GM12878 (cell line): ENCODE results near the gene FBXL17. TPM values are rescaled to one million over a fixed set of nuclear protein-coding genes. Genes with fewer than 3 reads are reported as not detected.

ENCODE experiments used
- ATAC-seq: fragments of 200-7000 bp; cut with Tn5 transposase; 3 replicates; pipeline ENCODE4 v1.9.1; 2020; ENCODE audit warnings: mild to moderate bottlenecking, moderate library complexity
- BruUV-seq: library from RNA; stranded (reverse); fragments of 400-500 nt; replicated peaks from 2 replicates; lab custom pipeline; 2021; lab: Mats Ljungman, UMichigan
- CTCF ChIA-PET: fragments of 300-600 bp; sonication (Branson Sonifier 250); formaldehyde crosslinking; extraction: SDS; loops from one replicate; lab custom pipeline; 2021; ENCODE audit warnings: inconsistent platforms; lab: Yijun Ruan, JAX
- POLR2A ChIA-PET: fragments of 350-600 bp; formaldehyde crosslinking; extraction: SDS; loops from one replicate; lab custom pipeline; 2021; ENCODE audit warnings: inconsistent platforms; lab: Charles Lee
- RAD21 ChIA-PET: fragments of 300-600 bp; sonication (Branson Sonifier 250); formaldehyde crosslinking; loops from one replicate; lab custom pipeline; 2023; ENCODE audit warnings: antibody characterized with exemption; ENCODE audit not compliant: unreplicated experiment; lab: Charles Lee
- SMC1A ChIA-PET: fragments of 300-600 bp; sonication (Branson Sonifier 250); formaldehyde crosslinking; loops from one replicate; lab custom pipeline; 2023; ENCODE audit not compliant: unreplicated experiment, uncharacterized antibody; lab: Charles Lee
- DNase-seq: peaks from one replicate; pipeline ENCODE4 v3.0.0-alpha.2; 2011; ENCODE audit warnings: low read depth, low spot score
- FAIRE-seq: peaks from 3 replicates; lab custom pipeline; 2011; peaks lifted over from hg19 to GRCh38; lab: Jason Lieb, UNC
- H2AFZ ChIP-seq: 2 replicates; pipeline ENCODE4 v1.6.0; 2011; ENCODE audit warnings: low read depth, low read length, control low read depth; ENCODE audit not compliant: control insufficient read depth
- H3K27ac ChIP-seq: 2 replicates; pipeline ENCODE4 v1.5.1; 2011; ENCODE audit warnings: control low read depth; ENCODE audit not compliant: control insufficient read depth, insufficient read depth
- H3K27me3 ChIP-seq, 2 experiments: replicated peaks in 1 of 2; 2 replicates each; pipeline versions ENCODE4 v1.6.0 to v1.6.1; 2011; ENCODE audit warnings: low read length in 1 of 2; ENCODE audit not compliant: control insufficient read depth in 2 of 2, insufficient read depth in 2 of 2
- H3K36me3 ChIP-seq, 2 experiments: 2 replicates each; pipeline ENCODE4 v1.5.1; 2011; ENCODE audit warnings: low read length in 1 of 2; ENCODE audit not compliant: control insufficient read depth in 2 of 2, insufficient read depth in 2 of 2
- H3K4me1 ChIP-seq: 2 replicates; pipeline ENCODE4 v1.6.1; 2011; ENCODE audit warnings: mild to moderate bottlenecking, low read length, moderate library complexity, mixed read lengths; ENCODE audit not compliant: control insufficient read depth, insufficient read depth
- H3K4me2 ChIP-seq: 2 replicates; pipeline ENCODE4 v1.6.0; 2011; ENCODE audit warnings: control low read depth; ENCODE audit not compliant: control insufficient read depth, insufficient read depth
- H3K4me3 ChIP-seq: fragments of 200-600 bp; sonication (generic); 2 replicates; pipeline ENCODE4 v1.5.1; 2016
- H3K79me2 ChIP-seq: 2 replicates; pipeline ENCODE4 v1.6.0; 2011; ENCODE audit warnings: low read length; ENCODE audit not compliant: control insufficient read depth, insufficient read depth
- H3K9ac ChIP-seq: 2 replicates; pipeline ENCODE4 v1.8.0; 2011; ENCODE audit warnings: low read length, control low read depth, mixed read lengths; ENCODE audit not compliant: control insufficient read depth, insufficient read depth
- H3K9me3 ChIP-seq: replicated peaks from 3 replicates; pipeline ENCODE4 v1.5.1; 2011; ENCODE audit warnings: mild to moderate bottlenecking, low read length; ENCODE audit not compliant: control insufficient read depth, insufficient read depth
- H4K20me1 ChIP-seq: 2 replicates; pipeline ENCODE4 v1.6.0; 2011; ENCODE audit not compliant: control insufficient read depth, insufficient read depth
- ASH2L ChIP-seq: fragments of 300-600, 200-600 bp; sonication (generic); IDR thresholded peaks from 2 replicates; pipeline ENCODE4 v1.6.1; 2017; ENCODE audit warnings: low read depth, mild to moderate bottlenecking, borderline replicate concordance
- GATAD2B ChIP-seq: fragments of 450-650 bp; conservative IDR thresholded peaks from 2 replicates; pipeline ENCODE4 v1.6.1; 2017; ENCODE audit warnings: low read depth, mild to moderate bottlenecking, moderate library complexity
- SMARCA5 ChIP-seq: fragments of 450-650 bp; IDR thresholded peaks from 2 replicates; pipeline ENCODE4 v1.6.1; 2017; ENCODE audit warnings: mild to moderate bottlenecking
- SREBF2 ChIP-seq: IDR thresholded peaks from 2 replicates; pipeline ENCODE4 v1.6.1; 2012; ENCODE audit warnings: mild to moderate bottlenecking, low read length
- ZNF207 ChIP-seq: fragments of 450-650 bp; IDR thresholded peaks from 2 replicates; pipeline ENCODE4 v1.6.1; 2014; ENCODE audit warnings: antibody characterized with exemption, mild to moderate bottlenecking, borderline replicate concordance
- WGBS: methylation state at CpG from one replicate; pipeline ENCODE4 v1.1.6; 2016; ENCODE audit warnings: low lambda C conversion rate; ENCODE audit not compliant: insufficient replicate concordance, insufficient coverage; ENCODE audit errors: missing lambda C conversion rate; 5-methylcytosine and 5-hydroxymethylcytosine counted together
- in situ Hi-C: fragments of 300-500 bp; cut with MboI; formaldehyde crosslinking; loops from 9 replicates; pipeline ENCODE4 v1.14.3; 2018; ENCODE audit warnings: mixed read lengths
- intact Hi-C: fragments of 100-400 bp; cut with micrococcal nuclease; formaldehyde crosslinking; loops from one replicate; pipeline ENCODE4 v1.14.2; 2022; ENCODE audit not compliant: unreplicated experiment
- polyA plus RNA-seq, 11 experiments: library from polyadenylated mRNA; depleted of rRNA in 4 of 11; unstranded in 6 of 11; stranded (reverse) in 5 of 11; fragments of >200 nt; fragmentation: Nextera tagmentation in 4 of 11; fragmentation: Illumina TruSeq in 1 of 11; extraction: Ambion mirVana in 4 of 11; extraction: Trizol in 1 of 11; gene quantifications; 1 replicate in 1 of 11; 2 replicates in 10 of 11; pipeline versions ENCODE4 v1.2.1 to v1.2.3, GENCODE V29; 2011 to 2016; ENCODE audit warnings: inconsistent platforms in 2 of 11, missing spikeins in 2 of 11, low read depth in 1 of 11
- total RNA-seq, 4 experiments: library from RNA; depleted of rRNA in 3 of 4; stranded (reverse); fragments of >200 nt in 3 of 4; fragmentation: Illumina TruSeq in 1 of 4; extraction: Trizol in 1 of 4; gene quantifications; 2 replicates each; pipeline versions ENCODE4 v1.2.1 to v1.2.3, GENCODE V29; 2013 to 2021
- TF ChIP-seq, protein P1 (sequence below): fragments of 450-650 bp; IDR thresholded peaks from 2 replicates; pipeline ENCODE4 v1.6.1; 2017; ENCODE audit warnings: mild to moderate bottlenecking
- TF ChIP-seq, protein P2 (sequence below): IDR thresholded peaks from 2 replicates; pipeline ENCODE4 v1.6.1; 2012; ENCODE audit warnings: low read depth, low read length, improper control_type of control experiment
- TF ChIP-seq, protein P3 (sequence below): IDR thresholded peaks from 2 replicates; pipeline ENCODE4 v1.6.1; 2012; ENCODE audit warnings: mild to moderate bottlenecking, low read depth, low read length
- TF ChIP-seq, protein P4 (sequence below): fragments of 450-650 bp; IDR thresholded peaks from 2 replicates; pipeline ENCODE4 v1.6.1; 2017; ENCODE audit warnings: mild to moderate bottlenecking, moderate library complexity

The FBXL17 gene
- total and polyA plus RNA-seq, 10 of the 15 experiments (the other 5 are each of a cell fraction or from before 2014, with no cell fraction given), result 0.88 to 9.0 (median 4.4) TPM

DNA sequence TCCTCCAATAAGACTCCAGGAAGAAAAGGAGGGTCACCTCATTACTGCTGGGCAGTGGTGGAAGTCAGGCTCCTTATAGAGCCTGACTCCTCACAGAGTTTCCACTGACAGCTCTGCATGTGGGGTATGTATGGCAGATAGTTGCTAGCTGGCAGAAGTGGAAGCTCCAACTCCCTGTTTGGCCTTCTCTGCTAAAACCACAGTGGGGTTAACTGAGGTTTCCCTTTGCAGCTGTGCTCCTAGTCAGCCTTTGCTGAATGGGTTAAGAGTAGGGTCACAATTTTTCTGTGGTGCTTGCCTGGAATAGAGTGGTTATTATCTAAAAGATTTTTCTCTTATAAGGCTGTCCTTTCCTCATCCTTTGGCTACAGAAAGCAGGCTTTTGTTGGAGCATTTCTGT is 327.5 kb downstream of the FBXL17 start (continued):
- TF ChIP-seq, protein P1, sequence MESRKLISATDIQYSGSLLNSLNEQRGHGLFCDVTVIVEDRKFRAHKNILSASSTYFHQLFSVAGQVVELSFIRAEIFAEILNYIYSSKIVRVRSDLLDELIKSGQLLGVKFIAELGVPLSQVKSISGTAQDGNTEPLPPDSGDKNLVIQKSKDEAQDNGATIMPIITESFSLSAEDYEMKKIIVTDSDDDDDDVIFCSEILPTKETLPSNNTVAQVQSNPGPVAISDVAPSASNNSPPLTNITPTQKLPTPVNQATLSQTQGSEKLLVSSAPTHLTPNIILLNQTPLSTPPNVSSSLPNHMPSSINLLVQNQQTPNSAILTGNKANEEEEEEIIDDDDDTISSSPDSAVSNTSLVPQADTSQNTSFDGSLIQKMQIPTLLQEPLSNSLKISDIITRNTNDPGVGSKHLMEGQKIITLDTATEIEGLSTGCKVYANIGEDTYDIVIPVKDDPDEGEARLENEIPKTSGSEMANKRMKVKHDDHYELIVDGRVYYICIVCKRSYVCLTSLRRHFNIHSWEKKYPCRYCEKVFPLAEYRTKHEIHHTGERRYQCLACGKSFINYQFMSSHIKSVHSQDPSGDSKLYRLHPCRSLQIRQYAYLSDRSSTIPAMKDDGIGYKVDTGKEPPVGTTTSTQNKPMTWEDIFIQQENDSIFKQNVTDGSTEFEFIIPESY, result no peak
- no peak for TF ChIP-seq GATAD2B
- TF ChIP-seq SMARCA5, result no peak
- TF ChIP-seq, protein P2, sequence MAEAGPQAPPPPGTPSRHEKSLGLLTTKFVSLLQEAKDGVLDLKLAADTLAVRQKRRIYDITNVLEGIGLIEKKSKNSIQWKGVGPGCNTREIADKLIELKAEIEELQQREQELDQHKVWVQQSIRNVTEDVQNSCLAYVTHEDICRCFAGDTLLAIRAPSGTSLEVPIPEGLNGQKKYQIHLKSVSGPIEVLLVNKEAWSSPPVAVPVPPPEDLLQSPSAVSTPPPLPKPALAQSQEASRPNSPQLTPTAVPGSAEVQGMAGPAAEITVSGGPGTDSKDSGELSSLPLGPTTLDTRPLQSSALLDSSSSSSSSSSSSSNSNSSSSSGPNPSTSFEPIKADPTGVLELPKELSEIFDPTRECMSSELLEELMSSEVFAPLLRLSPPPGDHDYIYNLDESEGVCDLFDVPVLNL, result no peak
- TF ChIP-seq SREBF2, result no peak

DNA sequence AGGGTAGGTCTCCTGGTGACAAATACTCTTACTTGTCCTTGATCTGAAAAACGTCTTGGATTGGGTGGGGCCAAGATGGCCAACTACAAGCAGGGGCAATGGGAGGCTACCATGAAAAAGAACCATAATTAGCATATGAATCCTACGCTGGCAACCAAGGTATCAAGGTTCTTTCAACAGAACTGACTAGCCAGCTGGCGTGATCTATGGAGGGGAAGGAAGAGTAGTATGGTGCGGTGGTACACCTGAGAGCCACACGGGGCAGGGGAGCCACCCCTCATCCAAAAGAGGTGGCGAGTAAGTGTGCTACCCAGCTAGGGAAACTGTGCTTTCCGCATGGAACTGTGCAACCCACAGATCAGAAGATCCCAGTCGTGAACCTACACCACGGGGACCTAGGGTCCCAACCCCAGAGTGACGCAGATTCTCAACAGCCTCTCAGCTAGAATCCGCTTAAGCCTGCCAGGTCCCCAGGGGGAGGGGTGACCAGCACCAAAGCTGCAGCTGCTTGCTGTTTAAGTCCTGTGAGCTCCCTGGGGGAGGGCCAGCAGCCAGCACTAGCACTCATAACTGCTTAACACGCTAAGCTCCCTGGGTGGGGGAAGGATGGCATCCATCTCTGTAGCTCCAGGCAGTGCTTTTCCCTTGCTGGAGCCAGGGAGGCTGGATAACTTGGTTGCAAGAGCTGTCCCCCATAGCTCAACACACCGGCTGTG is 334.8 kb downstream of the FBXL17 start:
- ChIA-PET SMC1A (no interaction called here), CTCF (no interaction called here)

More for the DNA sequence above, 334.8 kb downstream of the FBXL17 start:
- Histone ChIP-seq H3K27ac (no peak overlapping the region), H3K4me2 (no peak overlapping the region), H3K4me3 (no peak overlapping the region), H3K4me1 (no peaks in the 10 kb centered on the region), H3K79me2 (no peaks in the 10 kb centered on the region), H3K36me3 (no peaks in the 10 kb centered on the region), H2AFZ (no peak overlapping the region), H4K20me1 (no peaks in the 10 kb centered on the region), H3K27me3 (no peaks in the 10 kb centered on the region), H3K9me3 (no peaks in the 10 kb centered on the region; the same call in 1 of the 3 replicates), H3K9ac (no peak overlapping the region)
- TF ChIP-seq, protein P3, sequence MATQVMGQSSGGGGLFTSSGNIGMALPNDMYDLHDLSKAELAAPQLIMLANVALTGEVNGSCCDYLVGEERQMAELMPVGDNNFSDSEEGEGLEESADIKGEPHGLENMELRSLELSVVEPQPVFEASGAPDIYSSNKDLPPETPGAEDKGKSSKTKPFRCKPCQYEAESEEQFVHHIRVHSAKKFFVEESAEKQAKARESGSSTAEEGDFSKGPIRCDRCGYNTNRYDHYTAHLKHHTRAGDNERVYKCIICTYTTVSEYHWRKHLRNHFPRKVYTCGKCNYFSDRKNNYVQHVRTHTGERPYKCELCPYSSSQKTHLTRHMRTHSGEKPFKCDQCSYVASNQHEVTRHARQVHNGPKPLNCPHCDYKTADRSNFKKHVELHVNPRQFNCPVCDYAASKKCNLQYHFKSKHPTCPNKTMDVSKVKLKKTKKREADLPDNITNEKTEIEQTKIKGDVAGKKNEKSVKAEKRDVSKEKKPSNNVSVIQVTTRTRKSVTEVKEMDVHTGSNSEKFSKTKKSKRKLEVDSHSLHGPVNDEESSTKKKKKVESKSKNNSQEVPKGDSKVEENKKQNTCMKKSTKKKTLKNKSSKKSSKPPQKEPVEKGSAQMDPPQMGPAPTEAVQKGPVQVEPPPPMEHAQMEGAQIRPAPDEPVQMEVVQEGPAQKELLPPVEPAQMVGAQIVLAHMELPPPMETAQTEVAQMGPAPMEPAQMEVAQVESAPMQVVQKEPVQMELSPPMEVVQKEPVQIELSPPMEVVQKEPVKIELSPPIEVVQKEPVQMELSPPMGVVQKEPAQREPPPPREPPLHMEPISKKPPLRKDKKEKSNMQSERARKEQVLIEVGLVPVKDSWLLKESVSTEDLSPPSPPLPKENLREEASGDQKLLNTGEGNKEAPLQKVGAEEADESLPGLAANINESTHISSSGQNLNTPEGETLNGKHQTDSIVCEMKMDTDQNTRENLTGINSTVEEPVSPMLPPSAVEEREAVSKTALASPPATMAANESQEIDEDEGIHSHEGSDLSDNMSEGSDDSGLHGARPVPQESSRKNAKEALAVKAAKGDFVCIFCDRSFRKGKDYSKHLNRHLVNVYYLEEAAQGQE, result no peak
- TF ChIP-seq, protein P4, sequence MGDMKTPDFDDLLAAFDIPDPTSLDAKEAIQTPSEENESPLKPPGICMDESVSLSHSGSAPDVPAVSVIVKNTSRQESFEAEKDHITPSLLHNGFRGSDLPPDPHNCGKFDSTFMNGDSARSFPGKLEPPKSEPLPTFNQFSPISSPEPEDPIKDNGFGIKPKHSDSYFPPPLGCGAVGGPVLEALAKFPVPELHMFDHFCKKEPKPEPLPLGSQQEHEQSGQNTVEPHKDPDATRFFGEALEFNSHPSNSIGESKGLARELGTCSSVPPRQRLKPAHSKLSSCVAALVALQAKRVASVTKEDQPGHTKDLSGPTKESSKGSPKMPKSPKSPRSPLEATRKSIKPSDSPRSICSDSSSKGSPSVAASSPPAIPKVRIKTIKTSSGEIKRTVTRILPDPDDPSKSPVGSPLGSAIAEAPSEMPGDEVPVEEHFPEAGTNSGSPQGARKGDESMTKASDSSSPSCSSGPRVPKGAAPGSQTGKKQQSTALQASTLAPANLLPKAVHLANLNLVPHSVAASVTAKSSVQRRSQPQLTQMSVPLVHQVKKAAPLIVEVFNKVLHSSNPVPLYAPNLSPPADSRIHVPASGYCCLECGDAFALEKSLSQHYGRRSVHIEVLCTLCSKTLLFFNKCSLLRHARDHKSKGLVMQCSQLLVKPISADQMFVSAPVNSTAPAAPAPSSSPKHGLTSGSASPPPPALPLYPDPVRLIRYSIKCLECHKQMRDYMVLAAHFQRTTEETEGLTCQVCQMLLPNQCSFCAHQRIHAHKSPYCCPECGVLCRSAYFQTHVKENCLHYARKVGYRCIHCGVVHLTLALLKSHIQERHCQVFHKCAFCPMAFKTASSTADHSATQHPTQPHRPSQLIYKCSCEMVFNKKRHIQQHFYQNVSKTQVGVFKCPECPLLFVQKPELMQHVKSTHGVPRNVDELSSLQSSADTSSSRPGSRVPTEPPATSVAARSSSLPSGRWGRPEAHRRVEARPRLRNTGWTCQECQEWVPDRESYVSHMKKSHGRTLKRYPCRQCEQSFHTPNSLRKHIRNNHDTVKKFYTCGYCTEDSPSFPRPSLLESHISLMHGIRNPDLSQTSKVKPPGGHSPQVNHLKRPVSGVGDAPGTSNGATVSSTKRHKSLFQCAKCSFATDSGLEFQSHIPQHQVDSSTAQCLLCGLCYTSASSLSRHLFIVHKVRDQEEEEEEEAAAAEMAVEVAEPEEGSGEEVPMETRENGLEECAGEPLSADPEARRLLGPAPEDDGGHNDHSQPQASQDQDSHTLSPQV, result no peak
- TF ChIP-seq ASH2L (no peak), ZNF207 (no peak)
- intact Hi-C loops, result no loop called here
- ATAC-seq (no peak), DNase-seq (no peak), FAIRE-seq (no peak)
- 77% methylated on average over 13 of the region's 13 CpGs for WGBS
- BruUV-seq, result no TSS peak
- ChIA-PET POLR2A (no interaction called here), RAD21 (no interaction called here)
- in situ Hi-C loops, result no loop called here
